Nephron (organoid): ENCODE measurements around the gene ADAMTSL1.

Experiments
- H3K27ac Mint-ChIP-seq, 3 experiments: 2 replicates each; pipeline ENCODE4 v1.8.0; 2020; ENCODE audit warnings: mixed read lengths in 3 of 3, mild to moderate bottlenecking in 2 of 3, moderate library complexity in 1 of 3
- H3K27me3 Mint-ChIP-seq: 2 replicates; pipeline ENCODE4 v1.8.0; 2021; ENCODE audit warnings: low read depth, mild to moderate bottlenecking, moderate library complexity, mixed read lengths
- H3K36me3 Mint-ChIP-seq: 2 replicates; pipeline ENCODE4 v1.8.0; 2020; ENCODE audit warnings: low read depth, mixed read lengths
- H3K4me1 Mint-ChIP-seq: 2 replicates; pipeline ENCODE4 v1.8.0; 2020; ENCODE audit warnings: mixed read lengths
- H3K4me3 Mint-ChIP-seq, 3 experiments: 2 replicates each; pipeline ENCODE4 v1.8.0; 2020; ENCODE audit warnings: mild to moderate bottlenecking in 3 of 3, mixed read lengths in 3 of 3, moderate library complexity in 2 of 3
- H3K9me3 Mint-ChIP-seq: 2 replicates; pipeline ENCODE4 v1.8.0; 2020; ENCODE audit warnings: mixed read lengths
- TF ChIP-seq, protein P1 (sequence below), 3 experiments: fragments of 200-600 bp; sonication (generic); IDR thresholded peaks; one replicate each; pipeline ENCODE4 v1.5.0; 2021; ENCODE audit warnings: antibody characterized with exemption in 3 of 3; ENCODE audit not compliant: unreplicated experiment in 3 of 3

The ADAMTSL1 gene

DNA sequence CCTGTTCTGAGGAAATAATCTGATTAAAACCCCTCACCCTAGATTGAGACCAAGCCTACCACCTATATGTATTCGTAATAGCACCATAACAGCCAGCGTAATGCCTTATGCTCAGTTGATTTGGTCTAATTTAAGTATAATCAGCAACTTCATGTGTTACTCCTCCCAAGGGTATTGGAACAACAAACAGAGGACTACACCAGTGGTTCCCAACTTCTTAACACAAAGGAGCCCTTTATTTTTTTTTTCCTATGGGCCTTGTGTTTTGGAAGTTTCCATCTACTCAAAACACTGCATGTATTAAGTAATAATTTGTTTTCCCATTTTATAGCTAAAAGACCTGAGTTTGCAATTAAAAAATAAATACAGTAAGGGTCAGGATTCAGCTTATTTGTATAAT, 140.7 kb downstream of the ADAMTSL1 start:
- Mint-ChIP-seq H3K27me3 (no peaks in the 10 kb centered on the region), H3K4me1 (peaks cover 70% of the 10 kb centered on the region), H3K36me3 (peaks cover 4% of the 10 kb centered on the region), H3K4me3 (no peak overlapping the region), H3K27ac (peak overlapping the region in 2 of 3 experiments; percentile 30 to 31), H3K9me3 (peaks cover 2% of the 10 kb centered on the region)
- TF ChIP-seq, protein P1, sequence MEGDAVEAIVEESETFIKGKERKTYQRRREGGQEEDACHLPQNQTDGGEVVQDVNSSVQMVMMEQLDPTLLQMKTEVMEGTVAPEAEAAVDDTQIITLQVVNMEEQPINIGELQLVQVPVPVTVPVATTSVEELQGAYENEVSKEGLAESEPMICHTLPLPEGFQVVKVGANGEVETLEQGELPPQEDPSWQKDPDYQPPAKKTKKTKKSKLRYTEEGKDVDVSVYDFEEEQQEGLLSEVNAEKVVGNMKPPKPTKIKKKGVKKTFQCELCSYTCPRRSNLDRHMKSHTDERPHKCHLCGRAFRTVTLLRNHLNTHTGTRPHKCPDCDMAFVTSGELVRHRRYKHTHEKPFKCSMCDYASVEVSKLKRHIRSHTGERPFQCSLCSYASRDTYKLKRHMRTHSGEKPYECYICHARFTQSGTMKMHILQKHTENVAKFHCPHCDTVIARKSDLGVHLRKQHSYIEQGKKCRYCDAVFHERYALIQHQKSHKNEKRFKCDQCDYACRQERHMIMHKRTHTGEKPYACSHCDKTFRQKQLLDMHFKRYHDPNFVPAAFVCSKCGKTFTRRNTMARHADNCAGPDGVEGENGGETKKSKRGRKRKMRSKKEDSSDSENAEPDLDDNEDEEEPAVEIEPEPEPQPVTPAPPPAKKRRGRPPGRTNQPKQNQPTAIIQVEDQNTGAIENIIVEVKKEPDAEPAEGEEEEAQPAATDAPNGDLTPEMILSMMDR (IDR thresholded peaks at IDR 0.05; ENCODE audit: unreplicated experiment in 3 of 3): no peak

DNA sequence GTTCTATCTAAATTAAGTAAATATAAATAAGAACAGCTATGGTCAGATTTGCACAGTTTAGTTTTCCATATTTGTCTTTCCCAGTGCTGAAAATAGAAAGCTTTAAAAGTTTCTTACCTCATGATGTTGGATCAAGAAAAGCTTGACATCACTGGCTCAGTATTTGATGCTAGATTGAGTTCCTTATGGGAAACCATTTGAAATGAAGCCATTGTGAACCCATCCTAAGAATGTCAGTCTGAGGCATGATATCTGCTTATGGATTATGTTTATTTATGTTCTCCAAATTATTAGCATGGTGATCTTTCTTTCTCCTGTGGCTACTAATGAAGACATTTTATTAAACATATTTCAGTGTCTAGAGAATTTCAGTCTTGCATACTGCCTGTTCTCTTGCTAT, 143.0 kb downstream of the ADAMTSL1 start:
- TF ChIP-seq, protein P1 (IDR thresholded peaks at IDR 0.05; ENCODE audit: unreplicated experiment in 3 of 3): no peak
- H3K9me3 Mint-ChIP-seq: peaks cover 2% of the 10 kb centered on the region
- no peaks in the 10 kb centered on the region for H3K27me3 Mint-ChIP-seq
- H3K4me3 Mint-ChIP-seq: no peak overlapping the region
- peak overlapping the region in 2 of 3 experiments; percentile 42 to 76 for H3K27ac Mint-ChIP-seq
- H3K4me1 Mint-ChIP-seq: peaks cover 53% of the 10 kb centered on the region
- peaks cover 4% of the 10 kb centered on the region for H3K36me3 Mint-ChIP-seq

DNA sequence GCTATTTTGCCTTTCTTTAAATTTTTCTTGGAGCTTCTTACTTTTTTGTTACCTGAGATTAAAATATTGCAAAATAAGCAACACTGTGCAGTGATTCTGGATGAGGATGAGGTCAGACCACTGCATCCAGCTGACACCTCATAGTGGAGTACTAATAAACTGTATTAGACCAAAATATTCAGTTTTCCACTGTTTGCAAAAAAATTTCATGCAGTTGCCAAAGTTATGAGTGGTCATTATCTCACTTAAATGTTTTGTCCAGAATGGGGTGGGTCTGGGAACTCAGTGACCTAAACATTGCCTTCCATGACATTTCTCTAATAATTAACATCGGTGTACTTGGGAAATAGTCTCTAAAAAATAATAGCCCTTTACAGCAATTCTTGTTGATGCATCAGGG, 143.8 kb downstream of the ADAMTSL1 start:
- Mint-ChIP-seq H3K9me3 (peaks cover 2% of the 10 kb centered on the region), H3K27me3 (no peaks in the 10 kb centered on the region), H3K36me3 (peaks cover 9% of the 10 kb centered on the region), H3K27ac (peak overlapping the region in 1 of 3 experiments; percentile 86), H3K4me1 (peaks cover 45% of the 10 kb centered on the region), H3K4me3 (no peak overlapping the region)
- TF ChIP-seq, protein P1 (IDR thresholded peaks at IDR 0.05; ENCODE audit: unreplicated experiment in 3 of 3): no peak

DNA sequence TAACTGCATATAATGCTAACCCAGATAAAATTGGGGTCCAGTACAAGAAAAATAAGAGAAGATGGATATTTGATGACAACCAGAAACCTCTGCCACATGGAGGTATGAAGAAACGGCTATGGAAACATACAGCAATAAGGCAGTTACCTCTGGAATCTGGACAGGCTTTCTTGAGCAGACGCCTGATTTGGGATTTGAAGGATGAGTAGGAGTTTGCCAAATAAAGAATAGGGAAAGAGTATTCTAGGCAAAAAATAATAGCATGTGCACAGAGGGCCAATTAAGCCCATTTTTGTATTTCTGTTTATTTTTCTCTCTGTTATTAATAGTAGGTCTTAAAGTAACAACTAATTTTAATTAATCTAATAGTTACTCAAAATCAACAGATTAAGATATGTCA, 144.9 kb downstream of the ADAMTSL1 start:
- H3K36me3 Mint-ChIP-seq: peaks cover 5% of the 10 kb centered on the region
- no peak overlapping the region for H3K4me3 Mint-ChIP-seq
- TF ChIP-seq, protein P1 (IDR thresholded peaks at IDR 0.05; ENCODE audit: unreplicated experiment in 3 of 3): no peak
- no peaks in the 10 kb centered on the region for H3K27me3 Mint-ChIP-seq
- H3K4me1 Mint-ChIP-seq: peaks cover 40% of the 10 kb centered on the region
- peaks cover 2% of the 10 kb centered on the region for H3K9me3 Mint-ChIP-seq
- H3K27ac Mint-ChIP-seq: peak overlapping the region in 2 of 3 experiments; percentile 45 to 86

DNA sequence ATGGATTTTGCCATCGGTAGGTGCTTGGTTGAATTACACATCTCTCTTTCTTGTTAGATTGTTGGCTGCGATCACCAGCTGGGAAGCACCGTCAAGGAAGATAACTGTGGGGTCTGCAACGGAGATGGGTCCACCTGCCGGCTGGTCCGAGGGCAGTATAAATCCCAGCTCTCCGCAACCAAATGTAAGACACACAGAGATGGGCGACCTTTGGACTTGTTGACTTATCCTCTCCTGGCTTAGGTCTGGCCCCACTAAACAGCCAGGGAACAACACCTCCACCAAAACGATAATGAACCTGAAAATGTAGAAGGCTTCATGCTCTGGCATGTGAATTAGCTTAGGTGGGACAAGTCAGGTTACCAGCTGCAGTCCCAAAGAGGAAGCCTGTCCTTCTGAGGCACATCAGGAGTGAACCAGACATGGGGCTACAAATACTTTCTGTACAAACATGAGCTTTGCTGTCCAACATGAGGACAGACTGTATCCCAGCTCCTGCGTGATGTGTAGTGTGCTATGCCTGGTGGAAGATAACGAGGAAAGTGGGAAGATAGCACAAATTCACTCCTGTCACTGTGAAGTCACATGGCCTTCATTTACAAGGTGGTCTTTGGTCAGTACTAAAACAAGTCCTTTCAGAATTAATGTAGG, 148.4 kb downstream of the ADAMTSL1 start:
- Mint-ChIP-seq H3K4me3 (no peak overlapping the region), H3K9me3 (peaks cover 2% of the 10 kb centered on the region), H3K36me3 (peaks cover 10% of the 10 kb centered on the region), H3K4me1 (peaks cover 28% of the 10 kb centered on the region), H3K27ac (no peak overlapping the region), H3K27me3 (no peaks in the 10 kb centered on the region)
- TF ChIP-seq, protein P1 (IDR thresholded peaks at IDR 0.05; ENCODE audit: unreplicated experiment in 3 of 3): no peak
